ENCODE data around the gene DCAF15.

- TF ChIP-seq YY1 (IDR thresholded peaks at IDR 0.05; ENCODE audit: insufficient read depth, insufficient read length) (no peak), ZNF274 (IDR thresholded peaks at IDR 0.05; ENCODE audit: low read depth, low read length) (no peak), SUZ12 (IDR thresholded peaks at IDR 0.05; ENCODE audit: extremely low read depth, insufficient read depth, insufficient read length) (no peak)
Measured at GRCh38 chr19:13932149-13932637, 20.1 kb upstream of the DCAF15 start.

Data from NT2/D1 (cell line).